NCI-H82 (cell line): Measurements from ENCODE around the gene METAP1.
"Not testable (repeated sequence)": the region's sequence is repeated elsewhere in the genome, so short reads cannot be mapped to it uniquely, and the experiment has no call there.

Source experiments
- DNase-seq: peaks from one replicate; lab custom pipeline; 2025; lab: John Stamatoyannopoulos, UW

The METAP1 gene

GRCh38 chr4:98995183-98996055 is at the start of gene METAP1:
Gene METAP1 (plus strand): TSS chr4:98995721. CDS start chr4:98995754, 33 bp downstream.
- peak; percentile 96 for DNase-seq

- DNase-seq = no peak
These were observed 49.2 kb upstream of the METAP1 start for GRCh38 chr4:98946359-98946758.

GRCh38 chr4:98950925-98951324 is 44.6 kb upstream of the METAP1 start:
- no peak for DNase-seq

GRCh38 chr4:98951710-98952109 is 43.8 kb upstream of the METAP1 start:
- DNase-seq = no peak

GRCh38 chr4:98955229-98955628 is 40.3 kb upstream of the METAP1 start:
- no peak for DNase-seq

- no peak for DNase-seq
These were observed 37.5 kb upstream of the METAP1 start for GRCh38 chr4:98958065-98958464.

GRCh38 chr4:98959411-98959810 is 36.1 kb upstream of the METAP1 start:
- no peak for DNase-seq

- DNase-seq = no peak
These were observed 33.8 kb upstream of the METAP1 start for GRCh38 chr4:98961770-98962169.

GRCh38 chr4:98963538-98964433 is 31.7 kb upstream of the METAP1 start:
- no peak for DNase-seq

- no peak for DNase-seq
These were observed 28.6 kb upstream of the METAP1 start for GRCh38 chr4:98966926-98967325.

GRCh38 chr4:98967786-98968329 is 27.7 kb upstream of the METAP1 start:
- DNase-seq = no peak

GRCh38 chr4:98969878-98970785 is 25.4 kb upstream of the METAP1 start:
- DNase-seq = no peak

GRCh38 chr4:98976716-98977115 is 18.8 kb upstream of the METAP1 start:
- no peak for DNase-seq

- DNase-seq = no peak
These were observed 18.0 kb upstream of the METAP1 start for GRCh38 chr4:98977557-98977956.

- no peak for DNase-seq
These were observed 7.8 kb upstream of the METAP1 start for GRCh38 chr4:98987720-98988119.

GRCh38 chr4:98992835-98993234 is 2.7 kb upstream of the METAP1 start:
- not testable (repeated sequence) for DNase-seq

GRCh38 chr4:98993419-98994071 is 2.0 kb upstream of the METAP1 start:
- no peak for DNase-seq

GRCh38 chr4:98994474-98995182 is 893 bp upstream of the METAP1 start:
- DNase-seq = no peak

GRCh38 chr4:98996056-98996764 is 689 bp downstream of the METAP1 start:
- DNase-seq = peak; percentile 51

GRCh38 chr4:98996765-98997068 is 1.2 kb downstream of the METAP1 start:
- DNase-seq = peak; percentile 48
